ENCODE results near the gene ASH1L.
A peak's percentile ranks its signal among the peaks of the same experiment; 100 is the strongest.
"Not testable (repeated sequence)": the region's sequence is repeated elsewhere in the genome, so short reads cannot be mapped to it uniquely, and the experiment has no call there.

ASH1L gene

GRCh38 chr1:155562581-155563376, at the start of gene ASH1L:
Gene ASH1L, minus strand, starts transcription at chr1:155562803. Its CDS starts 41,284 bp downstream, at chr1:155521519.
- no peak for TF ChIP-seq CTCF (IDR thresholded peaks at IDR 0.05; ENCODE audit: insufficient read depth, low read depth, low read length, missing control alignments)
- DNase-seq (ENCODE audit: low read depth), result peak; percentile 97
- peak within 1 kb of the TSS; percentile 81 for H3K4me3 ChIP-seq (ENCODE audit: low read depth, low read length)

GRCh38 chr1:155610257-155610647, 47.6 kb upstream of the ASH1L start:
- H3K4me3 ChIP-seq (ENCODE audit: low read depth, low read length), result peak overlapping the region; percentile 48
- not testable (repeated sequence) for DNase-seq (ENCODE audit: low read depth)

GRCh38 chr1:155609515-155610256, 47.1 kb upstream of the ASH1L start, which contains the start of gene MSTO1:
Gene MSTO1, plus strand, starts transcription at chr1:155610218. Its CDS starts 31 bp downstream, at chr1:155610249.
- TF ChIP-seq CTCF (IDR thresholded peaks at IDR 0.05; ENCODE audit: insufficient read depth, low read depth, low read length, missing control alignments), result no peak
- peak within 1 kb of the TSS; percentile 79 for H3K4me3 ChIP-seq (ENCODE audit: low read depth, low read length)
- peak; percentile 99 for DNase-seq (ENCODE audit: low read depth)

GRCh38 chr1:155608888-155609225, 46.3 kb upstream of the ASH1L start:
- TF ChIP-seq CTCF (IDR thresholded peaks at IDR 0.05; ENCODE audit: insufficient read depth, low read depth, low read length, missing control alignments), result no peak
- H3K4me3 ChIP-seq (ENCODE audit: low read depth, low read length), result no peak overlapping the region
- DNase-seq (ENCODE audit: low read depth), result no peak

GRCh38 chr1:155607708-155608107, 45.1 kb upstream of the ASH1L start:
- no peak for DNase-seq (ENCODE audit: low read depth)

GRCh38 chr1:155599828-155600572, 37.4 kb upstream of the ASH1L start:
- not testable (repeated sequence) for H3K4me3 ChIP-seq (ENCODE audit: low read depth, low read length); DNase-seq (ENCODE audit: low read depth)

More at GRCh38 chr1:155607708-155608107, 45.1 kb upstream of the ASH1L start:
- no peak overlapping the region for H3K4me3 ChIP-seq (ENCODE audit: low read depth, low read length)
- TF ChIP-seq CTCF (IDR thresholded peaks at IDR 0.05; ENCODE audit: insufficient read depth, low read depth, low read length, missing control alignments), result no peak

- DNase-seq (ENCODE audit: low read depth), result no peak
- H3K4me3 ChIP-seq (ENCODE audit: low read depth, low read length), result no peak overlapping the region
- TF ChIP-seq CTCF (IDR thresholded peaks at IDR 0.05; ENCODE audit: insufficient read depth, low read depth, low read length, missing control alignments), result no peak
These were observed 36.3 kb upstream of the ASH1L start for GRCh38 chr1:155598842-155599331.
